Panc1 (cell line): ENCODE results near the gene COL27A1. TPM values are rescaled to one million over a fixed set of nuclear protein-coding genes. Genes with fewer than 3 reads are reported as not detected.

ENCODE experiments used
- ATAC-seq: fragments of 200-7000 bp; cut with Tn5 transposase; 2 replicates; pipeline ENCODE4 v1.9.1; 2020; ENCODE audit warnings: mild to moderate bottlenecking, moderate library complexity
- BruUV-seq: library from RNA; stranded (reverse); fragments of 400-500 nt; replicated peaks from 2 replicates; lab custom pipeline; 2021; lab: Mats Ljungman, UMichigan
- CTCF ChIA-PET: fragments of 300-600 bp; sonication (Branson Sonifier 250); formaldehyde crosslinking; loops from one replicate; lab custom pipeline; 2022; ENCODE audit warnings: antibody characterized with exemption; lab: Charles Lee
- POLR2A ChIA-PET: fragments of 300-600 bp; sonication (Branson Sonifier 250); formaldehyde crosslinking; loops from one replicate; lab custom pipeline; 2022; ENCODE audit warnings: antibody characterized with exemption; lab: Charles Lee
- DNase-seq: peaks from one replicate; pipeline ENCODE4 v3.0.0-alpha.2; 2010; ENCODE audit warnings: low read depth, low spot score
- H3K27ac ChIP-seq: 2 replicates; pipeline ENCODE4 v1.5.1; 2011; ENCODE audit warnings: mild to moderate bottlenecking, low read length, inconsistent platforms
- H3K27me3 ChIP-seq: fragments of 200-500 bp; sonication (Bioruptor generic); 2 replicates; pipeline ENCODE4 v1.6.0; 2014; ENCODE audit warnings: low read length, inconsistent platforms; ENCODE audit not compliant: control insufficient read depth, insufficient read depth
- H3K36me3 ChIP-seq: fragments of 200-500 bp; sonication (Bioruptor generic); 2 replicates; pipeline ENCODE4 v1.5.1; 2014; ENCODE audit warnings: inconsistent platforms, mild to moderate bottlenecking, low read length, moderate library complexity; ENCODE audit not compliant: control insufficient read depth, insufficient read depth
- H3K4me1 ChIP-seq: 2 replicates; pipeline ENCODE4 v1.5.1; 2011; ENCODE audit warnings: inconsistent platforms, mild to moderate bottlenecking, low read length, moderate library complexity; ENCODE audit not compliant: control insufficient read depth, insufficient read depth
- H3K4me3 ChIP-seq, 2 experiments: 2 replicates each; pipeline ENCODE4 v1.5.1; 2011 to 2012; ENCODE audit warnings: low read depth in 2 of 2, low read length in 2 of 2, mild to moderate bottlenecking in 2 of 2, inconsistent platforms in 1 of 2, moderate library complexity in 1 of 2
- H3K9me3 ChIP-seq: fragments of 200-500 bp; sonication (Bioruptor generic); 2 replicates; pipeline ENCODE4 v1.5.1; 2014; ENCODE audit warnings: low read depth, mild to moderate bottlenecking, inconsistent platforms, low read length, moderate library complexity; ENCODE audit not compliant: control insufficient read depth, insufficient read depth
- CTCF ChIP-seq: fragments of 450-650 bp; IDR thresholded peaks from 2 replicates; pipeline ENCODE4 v1.5.1; 2017; ENCODE audit warnings: mild to moderate bottlenecking
- POLR2AphosphoS5 ChIP-seq: IDR thresholded peaks from 2 replicates; pipeline ENCODE4 v1.6.1; 2012; ENCODE audit warnings: mild to moderate bottlenecking, low read depth, low read length, moderate library complexity
- REST ChIP-seq, 2 experiments: IDR thresholded peaks; 2 replicates each; pipeline ENCODE4 v1.6.1; 2011 to 2012; ENCODE audit warnings: low read depth in 2 of 2, control low read depth in 1 of 2, low read length in 1 of 2, mild to moderate bottlenecking in 1 of 2, moderate library complexity in 1 of 2; ENCODE audit not compliant: insufficient read depth in 1 of 2
- SIN3A ChIP-seq: IDR thresholded peaks from 2 replicates; pipeline ENCODE4 v1.6.1; 2012; ENCODE audit warnings: low read depth, mild to moderate bottlenecking, low read length, moderate library complexity, borderline replicate concordance; ENCODE audit not compliant: insufficient read depth
- TCF7L2 ChIP-seq: IDR thresholded peaks from 2 replicates; pipeline ENCODE4 v1.6.1; 2011; ENCODE audit warnings: mild to moderate bottlenecking, low read depth, low read length, inconsistent platforms
- in situ Hi-C: cut with HindIII; loops from 2 replicates; pipeline ENCODE4 v1.10.0; 2016; ENCODE audit warnings: low sequenced_read_pairs, low pct_unique_long_range_greater_than_20kb
- intact Hi-C: fragments of 100-400 bp; cut with micrococcal nuclease; formaldehyde crosslinking; loops from one replicate; pipeline ENCODE4 v1.10.0; 2022; ENCODE audit not compliant: unreplicated experiment
- total RNA-seq: library from RNA; stranded (reverse); gene quantifications from one replicate; pipeline ENCODE4 v1.2.1, GENCODE V29; 2021; ENCODE audit not compliant: unreplicated experiment

Gene COL27A1
- total RNA-seq, 1 experiment from 2014 or later: 5.1 TPM

GRCh38 chr9:114227288-114228015, 72.1 kb downstream of the COL27A1 start:
- TF ChIP-seq CTCF (no peak), POLR2AphosphoS5 (no peak), TCF7L2 (no peak), REST (IDR thresholded peaks at IDR 0.05; ENCODE audit: insufficient read depth in 1 of 2, low read depth in 2 of 2, low read length in 1 of 2) (no peak), SIN3A (no peak)
- CTCF ChIA-PET: no interaction called here

GRCh38 chr9:114228016-114228808, 72.9 kb downstream of the COL27A1 start:
- intact Hi-C loops: no loop called here
- H3K4me1 ChIP-seq: no peaks in the 10 kb centered on the region
- ATAC-seq (no peak), DNase-seq (no peak)
- no peaks in the 10 kb centered on the region for H3K36me3 ChIP-seq
- BruUV-seq: no TSS peak
- no peaks in the 10 kb centered on the region for H3K9me3 ChIP-seq
- CTCF ChIA-PET: no interaction called here
- H3K27ac ChIP-seq: no peak overlapping the region
- POLR2A ChIA-PET: no interaction called here
- H3K4me3 ChIP-seq: no peak overlapping the region
- no peaks in the 10 kb centered on the region for H3K27me3 ChIP-seq
- in situ Hi-C loops: no loop called here
- TF ChIP-seq REST (IDR thresholded peaks at IDR 0.05; ENCODE audit: insufficient read depth in 1 of 2, low read depth in 2 of 2, low read length in 1 of 2) (no peak), TCF7L2 (no peak), SIN3A (no peak)

More at GRCh38 chr9:114227288-114228015, 72.1 kb downstream of the COL27A1 start:
- intact Hi-C loops (no loop called here), in situ Hi-C loops (no loop called here)
- no peak for ATAC-seq
- no TSS peak for BruUV-seq
- no peak overlapping the region for H3K27ac ChIP-seq
- POLR2A ChIA-PET: no interaction called here
- no peak for DNase-seq
- no peaks in the 10 kb centered on the region for H3K27me3 ChIP-seq
- H3K4me1 ChIP-seq: no peaks in the 10 kb centered on the region
- H3K9me3 ChIP-seq: no peaks in the 10 kb centered on the region
- no peak overlapping the region for H3K4me3 ChIP-seq
- no peaks in the 10 kb centered on the region for H3K36me3 ChIP-seq
